Cardiac fibroblast (primary cell): ENCODE results near the gene AXDND1.

Experiments
- DNase-seq, 2 donors: peaks; one replicate each; pipeline versions ENCODE4 v3.0.0 to v3.0.0-alpha.2; 2010; ENCODE audit warnings: low read depth in 2 of 2
- H3K4me3 ChIP-seq, 2 donors: replicated peaks in 1 of 2; 1 replicate in 1 of 2; 2 replicates in 1 of 2; pipeline ENCODE4 v1.5.1; 2011; ENCODE audit warnings: low read depth in 2 of 2, low read length in 2 of 2, mild to moderate bottlenecking in 2 of 2, moderate library complexity in 1 of 2
- TF ChIP-seq, protein P1 (sequence below): IDR thresholded peaks from one replicate; pipeline ENCODE4 v1.5.1; 2011; ENCODE audit warnings: low read depth, mild to moderate bottlenecking, low read length, inconsistent platforms

Gene AXDND1

DNA sequence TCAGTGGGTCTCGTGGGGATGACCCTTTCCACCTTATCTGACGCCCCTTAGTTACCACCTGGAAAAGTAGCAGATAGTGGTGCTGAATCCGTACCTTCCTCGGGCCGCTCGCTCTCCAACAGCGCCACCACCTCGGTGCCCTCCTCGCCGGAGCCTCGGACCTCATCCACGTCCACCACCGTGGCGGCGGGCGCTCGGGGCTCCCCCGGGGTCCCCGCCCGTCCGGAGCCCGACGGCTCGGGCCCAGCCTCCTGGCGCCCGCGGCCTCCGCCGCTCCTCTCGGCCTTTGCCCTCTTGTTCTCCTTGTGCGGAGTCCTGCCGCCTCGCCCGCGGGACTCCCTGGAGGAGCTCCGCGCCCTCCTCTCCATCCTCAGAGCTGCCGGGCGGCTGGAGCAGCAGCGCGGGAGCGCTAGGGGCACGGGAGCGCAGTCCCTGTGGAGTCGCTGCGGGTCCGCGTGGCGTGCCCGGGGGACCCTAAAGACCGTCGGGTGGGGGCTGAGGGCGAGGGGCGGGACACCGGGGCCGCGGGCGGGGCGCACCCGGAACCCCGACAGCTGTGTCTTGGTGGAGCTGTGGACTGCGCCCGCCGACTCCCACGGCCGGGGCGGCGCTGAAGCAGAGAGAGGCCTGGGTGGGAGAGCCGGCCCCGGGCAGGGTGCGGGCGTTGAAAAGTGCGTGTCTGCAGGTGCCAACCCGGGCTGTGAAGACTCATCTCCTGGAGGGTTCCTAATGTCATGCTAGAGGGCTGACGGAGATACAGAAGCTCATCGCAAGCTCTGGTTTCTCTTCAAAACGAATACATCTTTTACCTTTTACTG lies 209.9 kb downstream of the AXDND1 start, which contains the start of gene NPHS2:
Gene NPHS2, minus strand, starts transcription at position 452 of the 818 bp plus-strand sequence. Its CDS starts 84 bp downstream, at position 368.
- DNase-seq, result no peak
- TF ChIP-seq, protein P1, sequence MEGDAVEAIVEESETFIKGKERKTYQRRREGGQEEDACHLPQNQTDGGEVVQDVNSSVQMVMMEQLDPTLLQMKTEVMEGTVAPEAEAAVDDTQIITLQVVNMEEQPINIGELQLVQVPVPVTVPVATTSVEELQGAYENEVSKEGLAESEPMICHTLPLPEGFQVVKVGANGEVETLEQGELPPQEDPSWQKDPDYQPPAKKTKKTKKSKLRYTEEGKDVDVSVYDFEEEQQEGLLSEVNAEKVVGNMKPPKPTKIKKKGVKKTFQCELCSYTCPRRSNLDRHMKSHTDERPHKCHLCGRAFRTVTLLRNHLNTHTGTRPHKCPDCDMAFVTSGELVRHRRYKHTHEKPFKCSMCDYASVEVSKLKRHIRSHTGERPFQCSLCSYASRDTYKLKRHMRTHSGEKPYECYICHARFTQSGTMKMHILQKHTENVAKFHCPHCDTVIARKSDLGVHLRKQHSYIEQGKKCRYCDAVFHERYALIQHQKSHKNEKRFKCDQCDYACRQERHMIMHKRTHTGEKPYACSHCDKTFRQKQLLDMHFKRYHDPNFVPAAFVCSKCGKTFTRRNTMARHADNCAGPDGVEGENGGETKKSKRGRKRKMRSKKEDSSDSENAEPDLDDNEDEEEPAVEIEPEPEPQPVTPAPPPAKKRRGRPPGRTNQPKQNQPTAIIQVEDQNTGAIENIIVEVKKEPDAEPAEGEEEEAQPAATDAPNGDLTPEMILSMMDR, result no peak
- no peak within 1 kb of the TSS for H3K4me3 ChIP-seq

DNA sequence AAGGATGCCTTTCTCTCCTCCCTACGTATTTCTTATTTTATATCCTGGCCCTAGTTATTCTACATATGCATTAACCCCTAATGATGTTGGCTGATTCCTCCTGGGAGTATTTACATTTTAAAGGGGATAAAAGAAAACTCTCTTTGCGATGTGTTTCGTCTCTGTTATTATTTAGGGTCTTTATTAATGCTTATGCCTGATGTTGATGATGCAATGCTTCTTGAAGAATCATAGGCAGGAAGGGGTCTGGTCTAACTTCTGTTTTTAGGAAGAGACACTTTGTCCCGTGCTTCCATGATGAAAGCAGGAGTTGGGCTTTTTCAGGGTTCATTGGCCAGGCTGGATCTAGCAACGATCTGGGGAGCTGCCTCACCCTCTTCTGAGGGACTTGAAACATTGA lies 210.7 kb downstream of the AXDND1 start:
- no peak overlapping the region for H3K4me3 ChIP-seq
- TF ChIP-seq, protein P1, result no peak
- DNase-seq, result no peak

DNA sequence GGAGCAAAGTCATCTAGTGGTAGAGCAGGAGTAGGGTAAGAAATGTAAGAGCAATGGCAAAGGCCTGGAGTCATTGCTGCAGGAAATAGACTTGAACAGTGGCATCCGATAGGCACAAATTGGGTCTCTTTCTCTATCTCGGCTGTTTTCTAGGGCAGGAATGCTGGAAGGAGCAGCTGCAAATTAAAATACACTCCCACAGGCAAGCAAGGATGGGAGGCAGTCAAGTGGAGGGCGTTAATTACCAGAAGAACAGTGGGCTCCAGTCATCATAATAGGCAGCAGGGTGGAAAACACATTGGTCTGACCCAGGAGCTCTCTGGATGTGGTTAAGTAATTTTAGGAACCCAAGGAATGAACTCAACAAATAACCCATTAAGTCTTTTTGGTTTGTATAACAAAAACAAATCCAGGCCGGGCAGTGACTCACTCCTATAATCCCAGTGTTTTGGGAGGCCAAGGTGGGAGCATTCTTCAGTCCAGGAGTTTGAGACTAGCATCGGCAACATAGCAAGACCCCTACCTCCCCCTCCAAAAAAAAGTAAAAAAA lies 218.1 kb downstream of the AXDND1 start:
- no peak overlapping the region for H3K4me3 ChIP-seq
- no peak for DNase-seq
- TF ChIP-seq, protein P1, result no peak

DNA sequence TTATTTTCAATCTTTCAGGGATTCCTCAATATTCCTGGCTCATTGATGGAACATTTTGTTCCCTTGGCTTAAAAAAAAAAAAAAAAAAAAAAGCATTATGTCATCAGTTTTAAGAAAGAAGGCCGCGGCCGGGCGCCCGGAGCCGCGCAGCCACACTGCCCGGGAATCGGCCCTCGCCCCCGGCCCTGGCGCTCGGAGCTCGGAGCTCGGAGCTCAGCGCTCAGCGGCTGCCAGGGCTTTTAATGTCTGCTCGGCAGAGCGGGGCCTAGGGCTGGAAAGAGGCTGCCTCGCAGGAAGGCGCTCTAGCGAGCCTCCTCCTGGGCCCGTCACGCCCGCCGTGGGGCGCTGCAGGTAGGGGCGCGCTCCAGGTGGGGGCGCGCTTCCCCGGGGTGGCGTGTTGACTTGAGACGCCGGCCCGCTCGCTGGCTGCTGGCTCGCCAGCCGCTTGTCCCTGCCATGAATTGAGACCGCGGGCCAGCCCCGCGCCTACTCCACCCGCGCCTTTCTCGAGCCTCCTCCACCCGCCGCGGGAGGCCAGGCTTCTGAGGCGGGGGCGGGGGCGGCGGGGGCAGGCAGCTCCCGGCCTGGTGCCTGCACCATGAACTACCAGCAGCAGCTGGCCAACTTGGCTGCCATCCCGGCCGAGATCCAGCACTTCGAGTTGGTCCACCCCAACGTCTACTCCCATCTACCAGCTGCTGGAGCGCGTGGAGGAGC lies 220.5 kb downstream of the AXDND1 start:
- peak; percentile 31 to 49 for DNase-seq
- TF ChIP-seq, protein P1, result peak; percentile 18
- H3K4me3 ChIP-seq, result peak overlapping the region; percentile 11 to 34

DNA sequence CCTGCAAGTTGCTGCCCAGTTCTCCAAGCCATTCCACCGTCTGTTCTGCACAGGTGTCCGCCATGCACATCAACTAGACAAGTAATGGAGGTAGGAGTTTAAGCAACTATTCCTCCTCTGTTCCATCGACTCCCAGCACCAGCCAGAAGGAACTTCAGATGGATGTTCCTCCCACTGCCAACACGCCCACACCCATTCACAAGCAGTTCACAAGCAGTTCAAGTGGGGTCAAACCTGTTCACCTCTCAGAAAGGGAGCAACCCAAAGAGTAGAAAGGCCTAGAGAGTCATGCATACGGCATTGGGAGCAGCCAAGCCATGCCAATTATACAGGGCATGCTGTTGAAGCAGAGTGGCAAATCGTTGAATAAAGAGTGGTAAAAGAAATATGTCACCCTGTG lies 221.6 kb downstream of the AXDND1 start:
- H3K4me3 ChIP-seq, result no peak overlapping the region
- TF ChIP-seq, protein P1, result no peak
- DNase-seq, result no peak

DNA sequence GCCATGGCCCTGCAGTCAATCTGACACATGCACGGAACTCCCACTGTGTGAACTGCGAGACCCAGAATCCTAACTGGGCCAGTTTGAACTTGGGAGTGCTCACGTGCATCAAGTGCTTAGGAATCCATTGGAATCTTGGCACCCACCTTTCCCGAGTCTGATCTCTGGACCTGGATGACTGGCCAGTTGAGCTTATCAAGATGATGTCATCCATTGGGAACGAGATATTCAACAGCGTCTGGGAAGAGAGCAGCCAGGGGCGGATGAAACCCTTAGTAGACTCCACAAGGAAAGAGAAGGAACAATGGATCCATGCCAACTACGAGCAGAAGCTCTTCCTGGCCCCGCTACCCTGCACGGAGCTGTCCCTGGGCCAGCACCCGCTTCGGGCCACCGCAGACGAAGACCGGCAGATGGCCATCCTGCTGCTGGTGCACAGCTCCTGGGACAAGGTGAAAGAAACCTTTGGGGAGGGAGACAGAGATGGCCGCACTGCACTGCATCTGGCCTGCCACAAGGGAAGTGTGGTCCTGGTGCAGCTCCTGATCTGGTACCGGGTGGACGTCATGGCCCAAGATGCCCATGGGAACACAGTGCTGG lies 222.8 kb downstream of the AXDND1 start:
- TF ChIP-seq, protein P1, result no peak
- no peak for DNase-seq

More for the DNA sequence above, 222.8 kb downstream of the AXDND1 start:
- H3K4me3 ChIP-seq, result no peak overlapping the region
